Endothelial cell of umbilical vein (primary cell): ENCODE results near the gene CDIPT.

Experiments
- EZH2 ChIP-seq: IDR thresholded peaks from 2 replicates; pipeline ENCODE4 v1.6.1; 2012; ENCODE audit warnings: borderline replicate concordance, low read depth, mild to moderate bottlenecking, moderate library complexity, low read length, inconsistent platforms; ENCODE audit not compliant: severe bottlenecking
- FOS ChIP-seq: IDR thresholded peaks from 2 replicates; pipeline ENCODE4 v1.6.1; 2011; ENCODE audit warnings: mild to moderate bottlenecking, low read length, moderate library complexity, borderline replicate concordance; ENCODE audit not compliant: insufficient read depth
- GATA2 ChIP-seq: IDR thresholded peaks from 2 replicates; pipeline ENCODE4 v1.7.0; 2011; ENCODE audit warnings: low read depth, mild to moderate bottlenecking, moderate library complexity, mixed read lengths, low read length; ENCODE audit not compliant: insufficient read length, insufficient read depth
- JUN ChIP-seq: IDR thresholded peaks from 2 replicates; pipeline ENCODE4 v1.6.1; 2011; ENCODE audit warnings: borderline replicate concordance, low read depth; ENCODE audit not compliant: insufficient read length, insufficient read depth
- MYC ChIP-seq: IDR thresholded peaks from one replicate; pipeline ENCODE4 v1.6.1; 2011; ENCODE audit warnings: mild to moderate bottlenecking, low read depth, low read length
- POLR2A ChIP-seq: IDR thresholded peaks from 2 replicates; pipeline ENCODE4 v1.6.1; 2012; ENCODE audit warnings: low read depth, mild to moderate bottlenecking, control low read depth, low read length
- POLR2AphosphoS5 ChIP-seq: IDR thresholded peaks from 2 replicates; pipeline ENCODE4 v1.6.1; 2012; ENCODE audit warnings: low read depth, mild to moderate bottlenecking, control low read depth, low read length, moderate library complexity; ENCODE audit not compliant: insufficient read depth
- TF ChIP-seq, protein P1 (sequence below), 2 donors: IDR thresholded peaks; 1 replicate in 1 of 2; 2 replicates in 1 of 2; pipeline ENCODE4 v1.5.1; 2011; ENCODE audit warnings: low read length in 2 of 2, mild to moderate bottlenecking in 2 of 2, moderate library complexity in 2 of 2, control low read depth in 1 of 2, inconsistent platforms in 1 of 2, low read depth in 1 of 2; ENCODE audit not compliant: insufficient read depth in 1 of 2; ENCODE audit errors: extremely low read depth in 1 of 2
- TF ChIP-seq, protein P2 (sequence below): IDR thresholded peaks from 2 replicates; pipeline ENCODE4 v1.6.1; 2011; ENCODE audit not compliant: insufficient read depth, insufficient read length

DNA sequence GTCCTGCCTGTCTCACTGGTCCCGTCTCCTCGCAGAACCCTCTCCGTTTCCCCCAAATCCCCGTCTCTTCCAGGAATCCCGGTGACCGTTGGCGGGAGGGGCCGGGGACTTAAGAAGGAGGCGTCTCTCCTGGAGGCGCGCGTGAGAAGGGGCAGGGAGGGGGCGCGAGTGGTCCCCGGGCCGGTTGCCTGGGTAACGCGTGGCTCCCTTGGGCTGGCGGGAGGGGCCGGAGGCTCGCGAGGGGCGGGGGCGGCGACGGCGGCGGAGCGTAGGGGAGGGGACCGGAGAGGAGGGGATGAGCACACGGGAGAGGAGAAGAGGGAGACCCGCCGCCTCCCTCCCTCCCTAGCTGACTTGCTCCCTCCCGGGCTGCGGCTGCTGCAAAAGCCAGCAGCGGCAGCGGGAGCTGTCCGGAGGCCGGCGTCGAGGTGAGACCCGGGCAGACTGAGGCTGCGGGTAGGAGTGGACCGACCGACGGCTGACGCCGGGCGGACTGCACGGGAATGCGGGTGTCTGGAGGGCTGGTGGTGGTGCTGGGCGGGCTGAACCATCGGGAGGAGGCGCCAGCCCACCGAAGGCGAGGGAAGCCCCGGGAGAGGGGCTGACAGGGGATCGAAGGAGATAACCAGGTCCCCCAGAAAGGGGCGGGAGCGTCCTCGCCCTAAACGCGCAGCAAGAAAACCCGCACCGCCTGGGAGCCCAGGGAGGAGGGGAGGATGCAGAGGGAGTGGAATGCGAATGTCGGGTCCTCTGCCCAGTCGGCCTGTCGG, 50.9 kb downstream of the CDIPT start, which contains the start of gene PRRT2:
- TF ChIP-seq, protein P1, sequence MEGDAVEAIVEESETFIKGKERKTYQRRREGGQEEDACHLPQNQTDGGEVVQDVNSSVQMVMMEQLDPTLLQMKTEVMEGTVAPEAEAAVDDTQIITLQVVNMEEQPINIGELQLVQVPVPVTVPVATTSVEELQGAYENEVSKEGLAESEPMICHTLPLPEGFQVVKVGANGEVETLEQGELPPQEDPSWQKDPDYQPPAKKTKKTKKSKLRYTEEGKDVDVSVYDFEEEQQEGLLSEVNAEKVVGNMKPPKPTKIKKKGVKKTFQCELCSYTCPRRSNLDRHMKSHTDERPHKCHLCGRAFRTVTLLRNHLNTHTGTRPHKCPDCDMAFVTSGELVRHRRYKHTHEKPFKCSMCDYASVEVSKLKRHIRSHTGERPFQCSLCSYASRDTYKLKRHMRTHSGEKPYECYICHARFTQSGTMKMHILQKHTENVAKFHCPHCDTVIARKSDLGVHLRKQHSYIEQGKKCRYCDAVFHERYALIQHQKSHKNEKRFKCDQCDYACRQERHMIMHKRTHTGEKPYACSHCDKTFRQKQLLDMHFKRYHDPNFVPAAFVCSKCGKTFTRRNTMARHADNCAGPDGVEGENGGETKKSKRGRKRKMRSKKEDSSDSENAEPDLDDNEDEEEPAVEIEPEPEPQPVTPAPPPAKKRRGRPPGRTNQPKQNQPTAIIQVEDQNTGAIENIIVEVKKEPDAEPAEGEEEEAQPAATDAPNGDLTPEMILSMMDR (IDR thresholded peaks at IDR 0.05; ENCODE audit: extremely low read depth in 1 of 2, insufficient read depth in 1 of 2, low read depth in 1 of 2, low read length in 2 of 2), result no peak
- no peak for TF ChIP-seq FOS
- TF ChIP-seq MYC, result no peak
- no peak for TF ChIP-seq EZH2
- no peak for TF ChIP-seq POLR2A
- no peak for TF ChIP-seq GATA2
- TF ChIP-seq, protein P2, sequence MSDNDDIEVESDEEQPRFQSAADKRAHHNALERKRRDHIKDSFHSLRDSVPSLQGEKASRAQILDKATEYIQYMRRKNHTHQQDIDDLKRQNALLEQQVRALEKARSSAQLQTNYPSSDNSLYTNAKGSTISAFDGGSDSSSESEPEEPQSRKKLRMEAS, result no peak
- TF ChIP-seq JUN, result no peak
- no peak for TF ChIP-seq POLR2AphosphoS5
